Liver (tissue), 9 donors: ENCODE measurements around the gene MRTFB. TPM values are rescaled to one million over a fixed set of nuclear protein-coding genes. Genes with fewer than 3 reads are reported as not detected.

Experiments used
- DNase-seq: peaks from one replicate; pipeline ENCODE4 v3.0.0-alpha.2; 2017; ENCODE audit warnings: low spot score
- H3K27ac ChIP-seq, 2 donors: one replicate each; pipeline ENCODE4 v1.7.0; 2013; ENCODE audit warnings: inconsistent platforms in 2 of 2, low read length in 2 of 2, control low read depth in 1 of 2, low read depth in 1 of 2, mild to moderate bottlenecking in 1 of 2
- H3K27me3 ChIP-seq, 4 donors: one replicate each; pipeline versions ENCODE4 v1.6.1 to v1.7.0; 2013; ENCODE audit warnings: low read length in 3 of 4, inconsistent platforms in 1 of 4, mild to moderate bottlenecking in 1 of 4, moderate library complexity in 1 of 4; ENCODE audit not compliant: control insufficient read depth in 4 of 4, insufficient read depth in 4 of 4
- H3K36me3 ChIP-seq, 4 donors: one replicate each; pipeline versions ENCODE4 v1.6.1 to v1.7.0; 2013; ENCODE audit warnings: low read length in 3 of 4, mild to moderate bottlenecking in 3 of 4, low read depth in 1 of 4, moderate library complexity in 1 of 4; ENCODE audit not compliant: control insufficient read depth in 4 of 4, insufficient read depth in 3 of 4
- H3K4me1 ChIP-seq, 4 donors: one replicate each; pipeline versions ENCODE4 v1.6.1 to v1.7.0; 2013; ENCODE audit warnings: low read length in 3 of 4, mild to moderate bottlenecking in 3 of 4, moderate library complexity in 1 of 4; ENCODE audit not compliant: control insufficient read depth in 4 of 4, insufficient read depth in 4 of 4
- H3K4me3 ChIP-seq, 3 donors: one replicate each; pipeline versions ENCODE4 v1.6.1 to v1.7.0; 2013; ENCODE audit warnings: low read length in 3 of 3, control low read depth in 1 of 3, low read depth in 1 of 3, mild to moderate bottlenecking in 1 of 3
- H3K9ac ChIP-seq, 2 donors: one replicate each; pipeline ENCODE4 v1.7.0; 2013; ENCODE audit warnings: low read length in 2 of 2, mild to moderate bottlenecking in 2 of 2, moderate library complexity in 2 of 2, control low read depth in 1 of 2, low read depth in 1 of 2
- H3K9me3 ChIP-seq, 4 donors: one replicate each; pipeline versions ENCODE4 v1.6.1 to v1.7.0; 2013; ENCODE audit warnings: low read length in 3 of 4; ENCODE audit not compliant: control insufficient read depth in 4 of 4
- EGR1 ChIP-seq, 2 donors: IDR thresholded peaks; 2 replicates each; pipeline ENCODE4 v1.6.1; 2016 to 2018; ENCODE audit warnings: antibody characterized with exemption in 2 of 2, low read depth in 2 of 2
- FOXA1 ChIP-seq: IDR thresholded peaks from 2 replicates; pipeline ENCODE4 v1.6.1; 2016; ENCODE audit warnings: antibody characterized with exemption
- FOXA2 ChIP-seq: IDR thresholded peaks from 2 replicates; pipeline ENCODE4 v1.6.1; 2016; ENCODE audit warnings: antibody characterized with exemption
- GABPA ChIP-seq, 2 donors: IDR thresholded peaks in 1 of 2; conservative IDR thresholded peaks in 1 of 2; 2 replicates each; pipeline ENCODE4 v1.6.1; 2016; ENCODE audit warnings: antibody characterized with exemption in 2 of 2, mild to moderate bottlenecking in 1 of 2, moderate library complexity in 1 of 2
- HNF4A ChIP-seq, 2 donors: conservative IDR thresholded peaks; 2 replicates each; pipeline ENCODE4 v1.6.1; 2016; ENCODE audit warnings: antibody characterized with exemption in 2 of 2, mild to moderate bottlenecking in 2 of 2
- HNF4G ChIP-seq: IDR thresholded peaks from 2 replicates; pipeline ENCODE4 v1.6.1; 2016; ENCODE audit warnings: antibody characterized with exemption
- JUND ChIP-seq, 2 donors: IDR thresholded peaks; 2 replicates each; pipeline ENCODE4 v1.6.1; 2016; ENCODE audit warnings: antibody characterized with exemption in 2 of 2
- NR2F2 ChIP-seq: IDR thresholded peaks from 2 replicates; pipeline ENCODE4 v1.6.1; 2016; ENCODE audit warnings: antibody characterized with exemption
- RAD21 ChIP-seq, 2 donors: IDR thresholded peaks; 2 replicates each; pipeline ENCODE4 v1.6.1; 2016; ENCODE audit warnings: antibody characterized with exemption in 2 of 2, mild to moderate bottlenecking in 2 of 2
- RXRA ChIP-seq, 2 donors: IDR thresholded peaks; 2 replicates each; pipeline ENCODE4 v1.6.1; 2017 to 2018; ENCODE audit warnings: antibody characterized with exemption in 2 of 2, mild to moderate bottlenecking in 1 of 2
- SP1 ChIP-seq: IDR thresholded peaks from 2 replicates; pipeline ENCODE4 v1.6.1; 2018; ENCODE audit warnings: antibody characterized with exemption, mild to moderate bottlenecking
- TAF1 ChIP-seq: conservative IDR thresholded peaks from 2 replicates; pipeline ENCODE4 v1.6.1; 2016; ENCODE audit warnings: antibody characterized with exemption, mild to moderate bottlenecking
- YY1 ChIP-seq: IDR thresholded peaks from 2 replicates; pipeline ENCODE4 v1.6.1; 2016; ENCODE audit warnings: antibody characterized with exemption, mild to moderate bottlenecking
- WGBS: extraction: QIAGEN DNeasy Blood & Tissue Kit; methylation state at CpG from one replicate; pipeline ENCODE4 v1.1.7; 2013; 5-methylcytosine and 5-hydroxymethylcytosine counted together
- polyA plus RNA-seq, 2 donors: library from polyadenylated mRNA; stranded (reverse) in 1 of 2; unstranded in 1 of 2; fragments of 200-250 nt in 1 of 2; fragments of >200 nt in 1 of 2; fragmentation: Nextera tagmentation in 1 of 2; extraction: Ambion mirVana in 1 of 2; gene quantifications; one replicate each; pipeline versions ENCODE4 v1.2.1 to v1.2.3, GENCODE V29; 2013 to 2015
- total RNA-seq, 2 donors: library from RNA; depleted of rRNA; stranded (reverse); fragments of >200 nt; gene quantifications; one replicate each; pipeline ENCODE4 v1.2.3, GENCODE V29; 2014
- TF ChIP-seq, protein P1 (sequence below): IDR thresholded peaks from 2 replicates; pipeline ENCODE4 v1.6.1; 2016; ENCODE audit warnings: antibody characterized with exemption, mild to moderate bottlenecking
- TF ChIP-seq, protein P2 (sequence below): fragments of 150-350 bp; IDR thresholded peaks from 2 replicates; pipeline ENCODE4 v1.5.1; 2017; ENCODE audit warnings: improper control_type of control experiment, low read depth, low read length; ENCODE audit not compliant: missing input control
- TF ChIP-seq, protein P3 (sequence below): IDR thresholded peaks from 2 replicates; pipeline ENCODE4 v1.6.1; 2016; ENCODE audit warnings: antibody characterized with exemption
- TF ChIP-seq, protein P4 (sequence below): IDR thresholded peaks from 2 replicates; pipeline ENCODE4 v1.6.1; 2016; ENCODE audit warnings: antibody characterized with exemption
- TF ChIP-seq, protein P5 (sequence below): IDR thresholded peaks from 2 replicates; pipeline ENCODE4 v1.6.1; 2016; ENCODE audit warnings: antibody characterized with exemption
- donor health status: healthy.
- donor health status: healthy.
- donor health status: healthy.
- donor health status: healthy.
- donor health status: healthy.

The MRTFB gene
- total and polyA plus RNA-seq, 4 donors, result 4.1 to 14.2 (median 5.8) TPM

DNA sequence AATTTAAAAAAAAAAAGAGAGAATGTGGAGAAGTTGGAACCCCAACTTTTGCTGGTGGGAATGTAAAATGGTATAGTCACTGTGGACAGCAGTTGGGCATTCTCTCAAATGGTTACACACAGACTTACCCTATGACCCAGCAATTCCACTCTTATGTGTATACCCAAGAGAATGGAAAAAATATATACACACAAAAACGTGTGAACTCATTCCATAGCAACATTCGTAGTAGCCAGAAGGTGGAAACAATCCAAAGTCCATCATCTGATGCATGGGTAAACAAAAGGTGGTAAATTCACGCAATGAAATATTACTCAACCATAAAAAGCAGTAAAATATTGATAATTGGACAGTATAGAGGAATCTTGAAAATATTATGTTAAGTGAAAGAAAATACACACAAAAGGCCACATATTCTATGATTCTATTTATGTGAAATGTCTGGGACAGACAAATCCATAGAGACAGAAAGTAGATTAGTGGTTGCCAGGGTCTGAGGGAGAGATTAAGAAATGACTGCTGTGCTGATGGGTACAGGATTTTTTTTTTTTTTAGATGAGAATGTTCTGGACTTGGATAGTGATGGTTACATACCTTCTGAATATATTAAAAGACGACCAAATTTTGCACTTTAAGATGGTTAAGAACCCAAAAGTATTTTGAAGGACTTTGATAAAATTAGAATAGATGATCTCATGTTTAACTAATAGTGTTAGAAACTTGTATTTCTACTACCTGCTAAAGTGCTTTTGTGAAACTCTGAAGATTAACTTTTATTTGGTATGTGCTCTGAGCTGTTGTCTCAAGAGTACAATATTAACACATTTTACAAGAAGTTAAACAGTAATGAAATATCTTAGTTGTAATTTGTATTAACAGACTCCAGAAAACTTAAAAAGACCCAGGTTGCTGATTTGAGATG, 60.9 kb downstream of the MRTFB start:
- DNase-seq, result no peak
- H3K9me3 ChIP-seq, result no peaks in the 10 kb centered on the region
- H3K36me3 ChIP-seq, result no peaks in the 10 kb centered on the region
- H3K4me3 ChIP-seq, result no peak overlapping the region
- no peak overlapping the region for H3K9ac ChIP-seq
- no peaks in the 10 kb centered on the region for H3K27me3 ChIP-seq
- H3K27ac ChIP-seq, result no peak overlapping the region
- peaks cover 0 to 3% (median 0%) of the 10 kb centered on the region in 4 donors for H3K4me1 ChIP-seq
- WGBS, result 44% methylated on average over 4 of the region's 4 CpGs
- TF ChIP-seq RXRA (IDR thresholded peaks at IDR 0.05), result peak in 1 of 2 donors; percentile 40
- TF ChIP-seq EGR1 (IDR thresholded peaks at IDR 0.05; ENCODE audit: low read depth in 2 of 2), result no peak
- no peak for TF ChIP-seq YY1
- peak; percentile 13 for TF ChIP-seq FOXA2
- TF ChIP-seq RAD21 (IDR thresholded peaks at IDR 0.05), result peak in 1 of 2 donors; percentile 6
- no peak for TF ChIP-seq HNF4G
- no peak for TF ChIP-seq TAF1
- TF ChIP-seq GABPA (IDR thresholded peaks at IDR 0.05 in 1 of 2, conservative IDR thresholded peaks at IDR 0.05 in 1 of 2), result no peak
- peak in 1 of 2 donors; percentile 27 for TF ChIP-seq JUND (IDR thresholded peaks at IDR 0.05)
- no peak for TF ChIP-seq NR2F2
- peak; percentile 51 to 75 for TF ChIP-seq HNF4A (conservative IDR thresholded peaks at IDR 0.05)
- TF ChIP-seq SP1, result no peak
- no peak for TF ChIP-seq FOXA1
- TF ChIP-seq, protein P1, sequence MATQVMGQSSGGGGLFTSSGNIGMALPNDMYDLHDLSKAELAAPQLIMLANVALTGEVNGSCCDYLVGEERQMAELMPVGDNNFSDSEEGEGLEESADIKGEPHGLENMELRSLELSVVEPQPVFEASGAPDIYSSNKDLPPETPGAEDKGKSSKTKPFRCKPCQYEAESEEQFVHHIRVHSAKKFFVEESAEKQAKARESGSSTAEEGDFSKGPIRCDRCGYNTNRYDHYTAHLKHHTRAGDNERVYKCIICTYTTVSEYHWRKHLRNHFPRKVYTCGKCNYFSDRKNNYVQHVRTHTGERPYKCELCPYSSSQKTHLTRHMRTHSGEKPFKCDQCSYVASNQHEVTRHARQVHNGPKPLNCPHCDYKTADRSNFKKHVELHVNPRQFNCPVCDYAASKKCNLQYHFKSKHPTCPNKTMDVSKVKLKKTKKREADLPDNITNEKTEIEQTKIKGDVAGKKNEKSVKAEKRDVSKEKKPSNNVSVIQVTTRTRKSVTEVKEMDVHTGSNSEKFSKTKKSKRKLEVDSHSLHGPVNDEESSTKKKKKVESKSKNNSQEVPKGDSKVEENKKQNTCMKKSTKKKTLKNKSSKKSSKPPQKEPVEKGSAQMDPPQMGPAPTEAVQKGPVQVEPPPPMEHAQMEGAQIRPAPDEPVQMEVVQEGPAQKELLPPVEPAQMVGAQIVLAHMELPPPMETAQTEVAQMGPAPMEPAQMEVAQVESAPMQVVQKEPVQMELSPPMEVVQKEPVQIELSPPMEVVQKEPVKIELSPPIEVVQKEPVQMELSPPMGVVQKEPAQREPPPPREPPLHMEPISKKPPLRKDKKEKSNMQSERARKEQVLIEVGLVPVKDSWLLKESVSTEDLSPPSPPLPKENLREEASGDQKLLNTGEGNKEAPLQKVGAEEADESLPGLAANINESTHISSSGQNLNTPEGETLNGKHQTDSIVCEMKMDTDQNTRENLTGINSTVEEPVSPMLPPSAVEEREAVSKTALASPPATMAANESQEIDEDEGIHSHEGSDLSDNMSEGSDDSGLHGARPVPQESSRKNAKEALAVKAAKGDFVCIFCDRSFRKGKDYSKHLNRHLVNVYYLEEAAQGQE, result no peak
- TF ChIP-seq, protein P2, sequence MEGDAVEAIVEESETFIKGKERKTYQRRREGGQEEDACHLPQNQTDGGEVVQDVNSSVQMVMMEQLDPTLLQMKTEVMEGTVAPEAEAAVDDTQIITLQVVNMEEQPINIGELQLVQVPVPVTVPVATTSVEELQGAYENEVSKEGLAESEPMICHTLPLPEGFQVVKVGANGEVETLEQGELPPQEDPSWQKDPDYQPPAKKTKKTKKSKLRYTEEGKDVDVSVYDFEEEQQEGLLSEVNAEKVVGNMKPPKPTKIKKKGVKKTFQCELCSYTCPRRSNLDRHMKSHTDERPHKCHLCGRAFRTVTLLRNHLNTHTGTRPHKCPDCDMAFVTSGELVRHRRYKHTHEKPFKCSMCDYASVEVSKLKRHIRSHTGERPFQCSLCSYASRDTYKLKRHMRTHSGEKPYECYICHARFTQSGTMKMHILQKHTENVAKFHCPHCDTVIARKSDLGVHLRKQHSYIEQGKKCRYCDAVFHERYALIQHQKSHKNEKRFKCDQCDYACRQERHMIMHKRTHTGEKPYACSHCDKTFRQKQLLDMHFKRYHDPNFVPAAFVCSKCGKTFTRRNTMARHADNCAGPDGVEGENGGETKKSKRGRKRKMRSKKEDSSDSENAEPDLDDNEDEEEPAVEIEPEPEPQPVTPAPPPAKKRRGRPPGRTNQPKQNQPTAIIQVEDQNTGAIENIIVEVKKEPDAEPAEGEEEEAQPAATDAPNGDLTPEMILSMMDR, result no peak
- TF ChIP-seq, protein P3, sequence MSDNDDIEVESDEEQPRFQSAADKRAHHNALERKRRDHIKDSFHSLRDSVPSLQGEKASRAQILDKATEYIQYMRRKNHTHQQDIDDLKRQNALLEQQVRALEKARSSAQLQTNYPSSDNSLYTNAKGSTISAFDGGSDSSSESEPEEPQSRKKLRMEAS, result no peak
- TF ChIP-seq, protein P4, sequence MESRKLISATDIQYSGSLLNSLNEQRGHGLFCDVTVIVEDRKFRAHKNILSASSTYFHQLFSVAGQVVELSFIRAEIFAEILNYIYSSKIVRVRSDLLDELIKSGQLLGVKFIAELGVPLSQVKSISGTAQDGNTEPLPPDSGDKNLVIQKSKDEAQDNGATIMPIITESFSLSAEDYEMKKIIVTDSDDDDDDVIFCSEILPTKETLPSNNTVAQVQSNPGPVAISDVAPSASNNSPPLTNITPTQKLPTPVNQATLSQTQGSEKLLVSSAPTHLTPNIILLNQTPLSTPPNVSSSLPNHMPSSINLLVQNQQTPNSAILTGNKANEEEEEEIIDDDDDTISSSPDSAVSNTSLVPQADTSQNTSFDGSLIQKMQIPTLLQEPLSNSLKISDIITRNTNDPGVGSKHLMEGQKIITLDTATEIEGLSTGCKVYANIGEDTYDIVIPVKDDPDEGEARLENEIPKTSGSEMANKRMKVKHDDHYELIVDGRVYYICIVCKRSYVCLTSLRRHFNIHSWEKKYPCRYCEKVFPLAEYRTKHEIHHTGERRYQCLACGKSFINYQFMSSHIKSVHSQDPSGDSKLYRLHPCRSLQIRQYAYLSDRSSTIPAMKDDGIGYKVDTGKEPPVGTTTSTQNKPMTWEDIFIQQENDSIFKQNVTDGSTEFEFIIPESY, result no peak
- TF ChIP-seq, protein P5, sequence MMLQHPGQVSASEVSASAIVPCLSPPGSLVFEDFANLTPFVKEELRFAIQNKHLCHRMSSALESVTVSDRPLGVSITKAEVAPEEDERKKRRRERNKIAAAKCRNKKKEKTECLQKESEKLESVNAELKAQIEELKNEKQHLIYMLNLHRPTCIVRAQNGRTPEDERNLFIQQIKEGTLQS, result no peak
